Stimulated activated CD4-positive, alpha-beta T cell treated with anti-CD3 and anti-CD28 coated beads, TNF-alpha, amount 100 ng/mL, for 1 hour (primary cell): ENCODE data around the gene JMJD1C.
A peak's percentile ranks its signal among the peaks of the same experiment; 100 is the strongest.
"Not testable (repeated sequence)": the region's sequence is repeated elsewhere in the genome, so short reads cannot be mapped to it uniquely, and the experiment has no call there.

Source experiments
- DNase-seq, 3 donors: peaks; one replicate each; pipeline ENCODE4 v3.0.0-alpha.2; 2020; ENCODE audit warnings: low read depth in 3 of 3, low spot score in 1 of 3

The JMJD1C gene

GRCh38 chr10:63465293-63466143 is at the start of gene JMJD1C:
Gene JMJD1C, minus strand, starts transcription at chr10:63465977. Its CDS starts 315 bp downstream, at chr10:63465662.
- DNase-seq = peak in 2 of 3 donors; percentile 36 to 37

GRCh38 chr10:63515002-63515763 is 49.4 kb upstream of the JMJD1C start:
- no peak for DNase-seq

- no peak for DNase-seq
Measured at GRCh38 chr10:63506554-63506953, 40.8 kb upstream of the JMJD1C start.

GRCh38 chr10:63505562-63505961 is 39.8 kb upstream of the JMJD1C start:
- no peak for DNase-seq

- DNase-seq = no peak
Measured at GRCh38 chr10:63504145-63504881, 38.5 kb upstream of the JMJD1C start.

GRCh38 chr10:63503395-63503794 is 37.6 kb upstream of the JMJD1C start:
- DNase-seq = no peak

GRCh38 chr10:63502832-63503231 is 37.1 kb upstream of the JMJD1C start:
- DNase-seq = no peak

GRCh38 chr10:63501954-63502353 is 36.2 kb upstream of the JMJD1C start:
- no peak for DNase-seq

GRCh38 chr10:63500551-63500950 is 34.8 kb upstream of the JMJD1C start:
- not testable (repeated sequence) for DNase-seq

GRCh38 chr10:63498665-63499064 is 32.9 kb upstream of the JMJD1C start:
- DNase-seq = no peak

GRCh38 chr10:63497321-63497720 is 31.5 kb upstream of the JMJD1C start:
- DNase-seq = no peak

GRCh38 chr10:63496561-63496960 is 30.8 kb upstream of the JMJD1C start:
- DNase-seq = no peak

- DNase-seq = no peak
Measured at GRCh38 chr10:63494951-63495350, 29.2 kb upstream of the JMJD1C start.

GRCh38 chr10:63493004-63493403 is 27.2 kb upstream of the JMJD1C start:
- no peak for DNase-seq

- DNase-seq = not testable (repeated sequence)
Measured at GRCh38 chr10:63492317-63492690, 26.5 kb upstream of the JMJD1C start.

- no peak for DNase-seq
Measured at GRCh38 chr10:63491588-63492316, 26.0 kb upstream of the JMJD1C start.

- no peak for DNase-seq
Measured at GRCh38 chr10:63489838-63490237, 24.1 kb upstream of the JMJD1C start.

GRCh38 chr10:63487990-63488389 is 22.2 kb upstream of the JMJD1C start:
- no peak for DNase-seq

- DNase-seq = no peak
Measured at GRCh38 chr10:63483983-63484382, 18.2 kb upstream of the JMJD1C start.

GRCh38 chr10:63481815-63482421 is 16.1 kb upstream of the JMJD1C start:
- DNase-seq = no peak
